GM19455 (cell line): Measurements from ENCODE around the gene PLXNB2.
"Not testable (repeated sequence)": the region's sequence is repeated elsewhere in the genome, so short reads cannot be mapped to it uniquely, and the experiment has no call there.

ENCODE experiments used
- ATAC-seq: cut with Tn5 transposase; IDR thresholded peaks from one replicate; pipeline ENCODE4 v1.9.1; 2021; ENCODE audit not compliant: unreplicated experiment

PLXNB2 gene

DNA sequence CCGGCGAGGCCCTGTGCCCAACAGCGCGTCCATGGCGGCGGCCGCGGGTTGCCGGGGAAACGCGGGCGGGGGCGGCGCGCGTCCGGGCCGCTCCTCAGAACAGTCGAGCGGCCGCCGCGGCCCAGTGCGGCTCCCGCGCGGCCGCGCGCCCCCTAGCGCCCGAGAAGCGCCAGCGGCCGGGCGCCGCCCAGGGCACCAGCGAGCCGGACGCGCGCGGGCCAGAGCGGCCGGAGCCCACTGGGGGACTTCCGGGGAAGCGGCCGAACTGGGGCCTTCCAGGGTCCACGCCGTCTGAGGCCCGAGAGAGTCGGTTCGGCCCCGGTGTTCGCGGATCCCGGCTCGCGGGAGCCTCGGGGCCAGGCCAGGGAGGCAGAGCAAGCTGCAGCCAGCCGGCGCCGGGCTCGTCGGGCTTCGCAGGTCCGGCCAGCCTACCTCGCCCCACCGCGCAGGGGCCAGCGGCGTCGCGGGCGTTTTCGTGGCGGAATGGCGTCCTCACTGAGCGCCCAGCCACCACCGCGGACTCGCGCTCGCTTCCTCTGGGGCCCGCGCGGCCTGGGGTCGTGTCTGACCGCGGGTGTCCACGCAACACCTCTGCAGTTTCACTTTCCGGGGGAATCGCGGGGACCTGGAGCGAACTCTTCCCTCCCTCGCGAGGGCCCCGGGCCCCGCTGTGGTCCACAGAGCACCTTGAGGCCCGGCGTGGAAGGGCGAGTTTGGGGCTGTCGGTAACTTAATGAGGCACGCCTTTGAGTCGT is 19.7 kb upstream of the PLXNB2 start, which contains the start of gene DENND6B:
DENND6B (minus strand) TSS at position 57 of the 755 bp plus-strand sequence; CDS start at position 33, 24 bp downstream.
- ATAC-seq: peak; percentile 68

DNA sequence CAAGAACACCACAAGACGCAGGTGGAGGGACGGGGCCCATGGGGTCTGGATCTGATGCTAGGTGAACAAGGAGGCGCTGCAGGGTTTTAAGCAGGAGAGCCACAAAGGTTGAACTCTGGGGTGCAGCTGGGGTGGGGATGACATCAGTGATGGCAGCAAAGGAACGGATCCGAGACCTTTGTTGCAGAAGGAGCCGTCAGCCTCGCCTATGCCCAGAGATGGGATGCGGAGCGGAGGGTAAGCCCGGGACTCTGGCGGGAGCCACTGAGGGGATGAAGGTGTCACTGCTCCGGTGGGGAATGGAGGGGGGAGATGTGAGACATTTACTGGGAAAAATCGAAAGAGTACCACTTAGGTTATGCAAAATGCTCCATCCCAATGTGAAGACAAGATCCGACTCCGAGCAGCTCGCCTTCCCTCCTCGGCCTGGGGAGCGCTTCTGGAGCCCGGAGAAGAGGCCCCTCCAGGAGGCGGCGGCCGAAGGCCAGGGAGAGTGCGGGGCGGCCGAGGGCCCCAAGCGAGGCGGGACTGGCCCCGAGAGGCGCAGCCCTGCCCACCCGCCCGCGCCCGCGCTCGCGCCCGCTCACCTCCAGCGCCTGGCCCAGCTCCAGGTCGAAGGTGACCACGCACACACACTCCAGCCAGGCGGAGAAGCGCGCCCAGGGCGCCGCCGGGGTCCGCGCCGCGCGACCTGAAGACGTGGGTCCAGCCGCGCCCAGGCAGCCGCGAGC is 18.9 kb upstream of the PLXNB2 start:
- ATAC-seq: no peak

DNA sequence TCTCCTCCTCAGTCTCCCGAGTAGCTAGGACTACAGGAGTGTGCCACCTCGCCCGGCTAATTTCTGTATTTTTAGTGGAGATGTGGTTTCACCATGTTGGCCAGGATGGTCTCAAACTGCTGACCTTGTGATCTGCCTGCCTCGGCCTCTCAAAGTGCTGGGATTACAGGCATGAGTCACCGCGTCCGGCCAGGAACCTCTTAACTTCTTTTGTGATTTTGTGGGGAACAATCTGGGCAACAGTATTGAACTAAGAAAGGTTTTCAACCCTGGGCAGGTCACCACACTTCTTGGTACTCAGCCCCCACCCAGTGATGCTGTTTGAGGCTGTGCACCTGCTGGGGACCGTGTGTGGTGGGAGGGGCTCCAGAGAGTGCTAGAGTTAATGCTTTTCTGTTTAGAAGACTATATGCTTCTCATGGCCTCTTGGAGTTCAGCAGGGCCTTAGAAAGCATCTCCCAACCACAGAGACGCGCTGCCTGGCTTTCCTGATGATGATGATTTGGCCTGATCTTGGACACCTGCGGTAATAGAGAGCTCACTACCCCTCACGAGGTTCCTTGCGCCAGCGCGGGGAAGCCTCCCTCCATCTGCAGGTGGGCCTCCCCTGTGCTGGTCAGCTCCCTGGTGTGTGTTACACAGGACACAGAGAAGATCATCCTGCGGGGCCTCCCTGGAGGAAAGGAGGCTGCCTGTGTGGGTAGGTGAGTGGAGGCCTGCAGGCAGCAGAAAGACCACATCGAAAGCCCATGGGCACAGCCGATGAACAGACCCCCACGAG is 18.2 kb upstream of the PLXNB2 start:
- no peak for ATAC-seq

DNA sequence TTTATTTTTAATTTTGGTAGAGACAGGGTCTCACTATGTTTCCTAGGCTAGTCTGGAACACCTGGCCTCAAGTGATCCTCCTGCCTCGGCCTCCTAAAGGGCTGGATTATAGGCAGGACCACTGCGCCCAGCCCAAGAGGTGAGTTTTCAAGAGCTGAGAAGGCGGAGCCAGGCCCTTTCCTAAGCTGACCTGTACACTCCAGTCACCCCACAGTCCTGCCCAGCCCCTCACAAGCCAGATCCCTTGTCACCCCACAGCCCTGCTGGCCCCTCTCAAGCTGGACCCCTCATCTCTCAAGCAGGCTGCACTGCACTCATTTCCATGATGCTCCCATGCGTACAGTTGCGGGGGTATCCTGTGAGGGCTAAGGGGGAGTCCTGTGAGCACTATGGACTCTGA is 16.5 kb upstream of the PLXNB2 start:
- no peak for ATAC-seq

DNA sequence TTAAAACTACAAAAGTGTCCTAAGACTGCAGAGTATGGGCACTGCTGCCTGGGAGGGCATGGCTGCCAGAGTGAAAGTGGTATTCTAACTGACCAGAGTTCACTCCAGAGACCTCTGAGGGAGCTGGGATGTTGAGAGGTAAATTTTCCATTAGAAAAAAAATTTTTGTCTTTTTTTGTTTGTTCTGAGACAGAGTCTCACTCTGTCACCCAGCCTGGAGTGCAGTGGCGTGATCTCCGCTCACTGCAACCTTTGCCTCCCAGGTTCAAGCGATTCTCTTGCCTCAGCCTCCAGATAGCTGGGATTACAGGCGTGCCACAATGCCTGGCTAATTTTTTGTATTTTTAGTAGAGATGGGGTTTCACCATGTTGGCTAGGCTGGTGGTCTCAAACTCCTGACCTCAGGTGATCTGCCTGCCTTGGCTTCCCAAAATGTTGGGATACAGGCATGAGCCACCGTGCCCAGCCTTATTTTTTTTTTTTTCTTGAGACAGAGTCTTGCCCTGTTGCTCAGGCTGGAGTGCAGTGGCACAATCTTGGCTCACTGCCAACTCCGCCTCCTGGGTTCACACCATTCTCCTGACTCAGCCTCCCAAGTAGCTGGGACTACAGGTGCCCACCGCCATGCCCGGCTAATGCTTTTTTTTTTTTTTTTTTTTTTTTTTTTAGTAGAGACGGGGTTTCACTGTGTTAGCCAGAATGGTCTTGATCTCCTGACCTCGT is 15.1 kb upstream of the PLXNB2 start:
- not testable (repeated sequence) for ATAC-seq

DNA sequence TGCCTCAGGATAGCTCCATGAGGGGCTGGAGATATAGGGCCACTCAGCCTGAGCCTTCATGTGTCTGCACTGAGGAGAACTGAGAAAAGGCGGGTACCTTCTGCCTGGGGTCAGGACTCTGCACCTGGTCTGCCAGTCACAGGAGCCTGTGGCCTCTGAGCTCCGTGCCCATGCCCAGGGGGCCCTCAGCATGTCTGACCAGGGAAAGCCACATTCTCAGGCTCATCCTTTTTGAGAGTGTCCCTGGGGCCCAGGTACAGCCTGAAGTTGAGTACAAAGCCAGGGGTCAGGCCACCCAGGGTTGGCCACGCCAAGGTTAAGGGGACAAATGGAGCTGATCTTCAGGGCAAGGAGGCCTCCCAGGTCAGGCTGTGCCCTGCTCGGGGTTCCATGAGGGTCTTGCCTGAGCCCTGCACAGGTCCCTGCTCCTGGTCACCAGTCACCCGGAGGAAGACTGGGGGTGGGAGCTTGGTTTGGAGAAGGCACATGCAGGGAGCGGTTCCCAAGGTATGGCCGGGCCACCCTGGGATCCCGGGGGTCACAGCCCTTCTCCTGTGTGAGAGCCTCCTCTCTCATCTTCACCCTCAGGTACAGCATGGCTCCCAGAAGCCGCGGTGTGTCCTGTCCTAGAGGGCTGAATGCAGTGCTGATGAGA is 13.4 kb upstream of the PLXNB2 start:
- ATAC-seq: no peak

DNA sequence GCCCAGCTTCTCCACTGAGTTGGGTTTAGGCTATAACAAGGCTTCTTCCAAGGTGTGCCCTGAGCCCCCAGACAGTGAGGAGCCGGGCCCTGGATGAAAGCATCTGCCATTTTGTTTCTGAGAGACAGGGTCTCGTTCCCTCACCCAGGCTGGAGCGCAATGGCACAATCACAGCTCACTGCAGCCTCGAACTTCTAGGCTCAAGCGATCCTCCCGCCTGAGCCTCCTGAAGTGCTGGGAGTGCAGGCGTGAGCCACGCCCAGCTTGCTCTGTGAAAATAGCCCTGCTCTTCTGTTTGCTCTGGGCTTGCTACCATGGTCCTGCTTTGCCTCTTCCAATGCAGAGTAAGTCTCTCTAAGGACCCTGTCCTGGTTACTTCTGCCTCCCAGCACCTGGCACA is 12.7 kb upstream of the PLXNB2 start:
- ATAC-seq: no peak

DNA sequence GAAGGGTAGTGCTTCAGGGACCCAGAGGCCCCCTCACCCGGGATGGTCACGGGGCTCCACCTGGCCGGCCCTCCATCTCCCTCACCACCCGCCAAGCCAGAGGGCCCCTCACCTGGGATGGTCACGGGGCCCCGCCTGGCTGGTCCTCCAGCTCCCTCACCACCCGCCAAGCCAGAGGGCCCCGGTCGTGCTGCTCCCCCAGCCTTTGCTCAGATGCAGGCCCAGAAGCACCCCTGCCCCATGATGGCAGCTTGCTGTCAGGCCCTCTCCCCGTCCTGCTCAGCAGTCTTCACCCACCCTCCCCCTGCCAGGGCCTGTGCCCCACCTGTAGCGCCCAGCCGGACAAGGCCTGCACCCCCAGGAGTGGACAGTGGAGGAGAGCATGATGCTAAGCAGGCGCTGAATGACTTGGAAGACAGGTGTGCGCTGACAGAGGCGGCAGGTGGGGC is 12.1 kb upstream of the PLXNB2 start:
- ATAC-seq: no peak

DNA sequence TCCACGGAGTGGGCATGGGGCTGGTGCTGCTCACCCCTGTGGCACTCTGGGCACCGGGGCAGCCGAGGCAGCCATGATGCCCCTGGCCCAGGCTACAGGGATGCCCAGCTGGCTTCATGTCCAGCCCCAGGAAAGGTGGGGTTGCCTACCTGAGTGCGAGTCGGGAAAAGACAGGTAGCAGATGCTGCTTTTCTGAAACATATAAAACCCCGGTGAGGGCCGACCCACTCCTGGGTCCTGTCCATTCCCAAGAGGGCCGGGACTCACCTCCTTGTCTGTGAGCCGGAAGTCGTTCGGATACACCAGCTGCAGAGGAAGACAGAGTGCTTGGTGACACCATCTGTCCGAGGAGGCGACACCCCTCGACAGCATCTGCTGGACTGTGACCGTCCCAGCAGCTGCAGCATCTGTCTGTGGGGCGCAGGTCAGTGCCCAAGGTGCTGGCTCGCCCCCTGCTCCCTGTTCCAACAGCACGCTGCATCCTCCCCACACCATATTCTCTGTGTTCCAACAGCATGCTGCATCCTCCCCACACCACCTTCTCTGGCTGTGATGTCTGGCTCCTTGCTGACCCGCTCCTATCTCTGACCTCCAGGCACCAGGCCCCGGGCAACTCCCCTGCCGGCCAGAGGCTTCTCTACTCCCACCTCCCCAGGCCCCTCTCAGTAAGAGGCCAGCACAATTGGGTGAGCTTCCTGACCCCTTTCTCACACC is 11.4 kb upstream of the PLXNB2 start:
- ATAC-seq: no peak

DNA sequence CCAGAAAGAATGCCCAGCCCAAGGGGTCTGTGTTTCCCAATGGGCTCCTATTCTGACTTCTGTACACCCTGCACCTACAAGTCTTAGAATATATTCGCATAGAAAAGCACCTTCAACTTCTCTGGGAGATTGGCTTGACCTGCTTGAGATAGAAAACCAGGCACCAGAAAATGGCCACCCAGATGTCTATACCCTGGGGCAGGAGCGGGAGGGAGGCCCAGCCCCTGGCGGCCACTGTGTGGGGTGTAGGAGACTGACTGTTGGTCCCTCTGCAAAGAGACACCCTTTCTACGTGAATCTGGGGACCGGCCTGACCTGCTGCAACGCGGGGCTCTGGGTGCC is 10.9 kb upstream of the PLXNB2 start:
- no peak for ATAC-seq

DNA sequence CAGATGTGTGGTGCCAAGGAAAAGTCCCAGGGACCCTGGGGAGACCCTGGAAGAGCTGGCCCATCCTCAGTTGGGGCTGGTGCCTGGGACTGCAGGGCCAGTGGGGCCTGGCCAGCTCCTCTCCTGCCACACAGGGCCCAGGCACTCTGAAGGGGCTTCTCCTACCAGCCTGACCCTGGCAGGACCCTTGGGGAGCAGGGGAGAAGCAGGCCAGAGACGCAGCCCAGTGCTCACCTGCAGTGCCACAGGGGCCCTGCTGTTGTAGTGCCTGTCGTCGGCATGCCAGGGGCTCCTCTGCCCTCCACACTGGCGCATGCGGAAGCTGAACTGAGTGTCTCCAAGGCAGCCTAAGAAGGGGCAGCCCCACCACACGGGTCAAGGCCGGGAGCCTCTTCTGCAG is 10.2 kb upstream of the PLXNB2 start:
- ATAC-seq: no peak

DNA sequence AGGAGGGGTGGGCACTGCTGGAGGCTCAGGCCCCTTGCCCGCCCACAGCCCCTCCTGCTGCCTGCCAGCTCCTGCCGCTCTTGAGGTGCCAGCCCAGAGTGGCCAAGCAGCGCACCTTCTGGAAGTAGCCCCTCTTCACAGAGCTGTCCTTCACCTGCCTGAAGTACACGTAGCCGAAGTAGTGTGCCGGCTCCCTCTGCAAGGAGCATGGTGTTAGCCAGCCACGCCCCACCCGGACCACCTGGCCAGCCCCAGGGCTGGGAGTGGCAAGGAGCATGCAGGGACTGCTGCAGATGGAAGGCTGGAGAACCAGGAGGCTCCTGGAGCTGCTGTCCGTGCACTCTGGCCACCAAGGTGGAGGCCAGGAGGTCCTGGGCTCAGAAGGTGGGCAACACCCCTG is 9.7 kb upstream of the PLXNB2 start:
- no peak for ATAC-seq

DNA sequence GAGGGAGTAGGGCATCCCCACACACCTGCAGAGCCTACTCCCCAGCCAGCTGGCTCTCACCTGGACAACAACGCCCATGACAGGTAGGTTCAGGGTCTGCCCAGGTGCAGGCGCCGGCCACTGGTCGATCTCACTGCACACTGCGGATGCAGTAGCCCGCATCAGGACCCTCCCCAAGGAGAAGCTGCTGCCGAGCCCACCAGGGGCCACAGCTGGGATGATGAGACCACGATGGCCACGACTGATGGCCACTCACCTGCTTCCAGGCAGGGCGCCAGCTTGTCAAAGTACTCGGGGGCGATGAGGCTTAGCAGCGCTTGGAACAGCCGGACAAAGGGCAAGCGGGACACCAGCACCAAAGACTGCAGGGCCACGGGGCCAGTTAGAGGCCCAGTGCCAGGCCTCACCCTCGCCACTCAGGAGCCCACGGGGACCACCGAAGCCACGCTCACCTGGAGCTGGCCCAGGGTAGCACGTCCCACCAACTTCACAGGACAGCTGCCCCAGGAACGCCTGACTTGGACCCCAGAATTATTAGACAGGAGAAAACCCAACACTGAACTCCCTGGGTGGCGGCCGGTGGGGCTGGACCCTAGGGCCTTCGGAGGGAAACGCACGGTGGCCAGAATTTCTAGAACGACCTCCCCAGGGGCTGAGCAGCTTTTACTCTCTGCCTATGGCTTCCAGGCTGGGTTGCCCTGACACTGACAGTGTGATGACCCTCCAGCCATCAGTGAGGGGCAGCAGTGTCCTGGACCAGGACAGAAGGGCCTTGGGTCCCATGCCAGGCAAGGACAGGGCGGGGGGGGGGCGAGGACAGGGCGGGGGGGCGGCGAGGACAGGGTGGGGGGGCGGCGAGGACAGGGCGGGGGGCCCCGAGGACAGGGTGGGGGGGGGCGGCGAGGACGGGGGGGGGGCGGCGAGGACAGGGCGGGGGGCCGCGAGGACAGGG is 8.9 kb upstream of the PLXNB2 start:
- no peak for ATAC-seq

DNA sequence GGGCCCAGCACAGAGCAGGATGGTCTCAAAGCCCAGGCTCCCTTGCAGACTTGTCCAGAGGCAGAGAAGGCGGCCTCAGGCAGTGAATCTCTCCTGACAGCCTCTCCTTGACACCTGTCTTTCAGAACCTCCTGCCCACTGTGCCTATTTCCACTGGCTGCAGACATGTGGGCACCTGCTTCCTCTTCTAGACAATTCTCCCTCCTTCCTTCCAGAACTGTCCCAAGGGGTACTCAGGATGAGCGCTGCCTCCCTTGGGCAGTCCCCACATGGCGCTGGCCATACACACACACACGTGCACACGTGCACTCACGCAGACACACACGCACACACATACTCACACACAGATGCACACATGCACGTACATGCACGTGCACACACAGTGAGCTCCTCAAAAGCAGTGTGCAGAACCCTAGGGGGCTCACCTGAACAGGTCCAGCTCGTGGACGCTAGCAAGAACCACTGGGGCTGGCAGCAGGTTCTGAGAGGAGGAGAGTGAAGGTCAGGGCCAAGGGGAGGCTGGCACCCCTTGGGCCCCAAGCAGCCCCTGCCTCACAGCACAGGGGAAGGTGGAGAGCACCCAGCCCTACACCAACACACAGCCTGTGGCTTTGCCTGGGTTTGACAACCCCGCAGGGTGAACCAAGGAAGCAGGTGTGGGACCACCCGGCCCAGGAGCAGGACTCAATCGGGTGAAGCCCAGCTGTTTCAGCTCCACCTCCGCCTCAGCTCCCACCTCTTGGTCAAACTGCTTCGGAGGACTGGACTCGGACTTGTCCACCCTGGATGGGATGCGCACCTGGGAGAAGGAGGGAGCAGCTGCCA is 8.1 kb upstream of the PLXNB2 start:
- no peak for ATAC-seq

DNA sequence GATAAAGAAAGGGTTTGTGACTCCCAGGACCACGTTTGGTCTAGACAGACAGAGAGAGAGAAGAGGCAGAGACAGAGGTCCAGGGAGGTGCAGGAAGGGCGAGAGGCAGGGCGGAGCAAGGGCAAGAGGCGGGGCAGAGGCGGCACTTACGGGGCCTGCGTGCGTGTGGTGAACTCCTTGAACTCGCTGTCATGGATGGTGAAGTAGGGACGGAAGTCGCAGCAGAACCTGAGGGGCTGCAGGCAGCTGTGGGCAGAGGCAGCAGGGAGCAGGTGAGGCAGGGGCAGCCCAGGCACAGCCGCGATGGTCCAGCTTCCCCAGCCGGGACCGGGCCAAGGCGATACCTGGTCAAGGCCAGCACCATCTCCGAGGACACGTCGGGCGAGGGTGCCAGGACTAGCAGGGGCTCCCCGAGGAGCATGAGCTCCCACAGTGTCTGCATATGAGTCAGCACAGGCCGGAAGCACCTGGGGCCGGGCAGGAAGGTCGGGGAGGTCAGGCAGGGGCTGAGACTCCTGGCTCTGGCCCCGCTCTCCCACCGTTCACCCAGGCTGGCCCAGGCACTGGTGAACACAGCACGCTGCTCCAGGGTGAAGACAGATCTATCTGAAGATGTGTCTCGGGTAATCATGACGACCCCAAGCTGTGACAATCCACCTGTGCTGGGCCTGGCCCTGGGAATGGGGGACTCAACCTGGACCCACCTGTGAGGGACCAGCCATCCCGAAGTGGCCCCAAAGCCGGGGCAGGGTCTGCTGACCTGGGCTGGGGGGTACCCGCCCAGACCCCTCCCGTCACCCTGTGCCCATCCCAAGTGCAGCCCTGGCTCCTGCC is 7.2 kb upstream of the PLXNB2 start:
- peak; percentile 65 for ATAC-seq

DNA sequence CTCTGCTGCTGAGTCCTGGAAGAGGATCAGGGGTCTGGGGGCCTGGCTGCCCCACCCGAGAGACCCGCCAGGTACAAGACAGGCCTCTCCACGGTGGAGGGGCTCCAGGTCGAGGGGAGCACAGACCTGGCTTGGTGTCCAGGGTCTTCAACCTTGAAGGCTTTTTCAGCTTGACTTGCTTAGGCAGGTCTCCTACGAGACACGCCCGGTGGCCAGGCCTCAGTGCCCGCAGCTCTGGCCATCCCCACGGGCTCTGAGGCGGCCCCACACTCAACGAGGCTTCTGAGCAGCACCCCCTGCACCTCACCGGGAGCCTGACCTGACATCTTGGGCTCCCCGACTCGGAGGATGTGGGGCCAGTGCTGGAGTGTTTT is 6.6 kb upstream of the PLXNB2 start:
- peak; percentile 13 for ATAC-seq

DNA sequence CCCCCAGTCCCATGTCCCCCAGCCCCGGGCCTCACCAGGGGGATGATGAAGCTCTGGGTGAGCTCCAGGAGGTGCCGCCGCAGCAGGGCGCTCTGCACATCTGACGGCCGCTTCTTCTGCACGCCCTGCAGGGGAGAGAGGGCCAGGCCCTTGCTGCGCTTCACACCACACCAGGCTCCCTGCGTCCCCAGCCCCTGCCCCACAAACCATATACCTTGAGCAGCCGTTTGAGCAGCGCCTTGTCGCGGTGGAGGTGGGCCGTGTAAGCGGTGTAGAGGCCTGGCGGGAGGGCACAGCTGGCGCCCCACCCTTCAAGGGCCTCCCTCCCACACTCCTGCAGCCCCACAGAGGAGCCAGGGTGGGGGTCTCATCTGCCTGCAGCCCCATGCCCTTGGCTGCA is 6.2 kb upstream of the PLXNB2 start:
- no peak for ATAC-seq
